Neural cell (in vitro differentiated cells): ENCODE data around the gene FAM110A. TPM values are rescaled to one million over a fixed set of nuclear protein-coding genes. Genes with fewer than 3 reads are reported as not detected.

ENCODE experiments used
- polyA plus RNA-seq: library from polyadenylated mRNA; depleted of rRNA; stranded (reverse); fragments of >200 nt; gene quantifications from 2 replicates; pipeline ENCODE4 v1.2.3, GENCODE V29; 2014

The FAM110A gene
- polyA plus RNA-seq, 1 donor from 2014 or later = 5.8 TPM

Other genes with a start within 250 kb of the FAM110A start
- gene TCF15, start 223.4 kb upstream of the FAM110A start, polyA plus RNA-seq = 0.24 TPM in 1 of 2 replicates, not detected in the other
- 6.9 and 7.5 TPM in 2 replicates for gene SRXN1, start 180.5 kb upstream of the FAM110A start, polyA plus RNA-seq
- 2.5 and 3.8 TPM in 2 replicates for gene SCRT2, start 157.9 kb upstream of the FAM110A start, polyA plus RNA-seq
- not detected in 2 replicates for gene SLC52A3, start 65.2 kb upstream of the FAM110A start, polyA plus RNA-seq
- not detected in 2 replicates for gene ANGPT4, start 82.6 kb downstream of the FAM110A start, polyA plus RNA-seq
- 0.19 and 0.26 TPM in 2 replicates for gene RSPO4, start 168.6 kb downstream of the FAM110A start, polyA plus RNA-seq